ENCODE measurements around the gene MRGPRF.

The MRGPRF gene

DNA sequence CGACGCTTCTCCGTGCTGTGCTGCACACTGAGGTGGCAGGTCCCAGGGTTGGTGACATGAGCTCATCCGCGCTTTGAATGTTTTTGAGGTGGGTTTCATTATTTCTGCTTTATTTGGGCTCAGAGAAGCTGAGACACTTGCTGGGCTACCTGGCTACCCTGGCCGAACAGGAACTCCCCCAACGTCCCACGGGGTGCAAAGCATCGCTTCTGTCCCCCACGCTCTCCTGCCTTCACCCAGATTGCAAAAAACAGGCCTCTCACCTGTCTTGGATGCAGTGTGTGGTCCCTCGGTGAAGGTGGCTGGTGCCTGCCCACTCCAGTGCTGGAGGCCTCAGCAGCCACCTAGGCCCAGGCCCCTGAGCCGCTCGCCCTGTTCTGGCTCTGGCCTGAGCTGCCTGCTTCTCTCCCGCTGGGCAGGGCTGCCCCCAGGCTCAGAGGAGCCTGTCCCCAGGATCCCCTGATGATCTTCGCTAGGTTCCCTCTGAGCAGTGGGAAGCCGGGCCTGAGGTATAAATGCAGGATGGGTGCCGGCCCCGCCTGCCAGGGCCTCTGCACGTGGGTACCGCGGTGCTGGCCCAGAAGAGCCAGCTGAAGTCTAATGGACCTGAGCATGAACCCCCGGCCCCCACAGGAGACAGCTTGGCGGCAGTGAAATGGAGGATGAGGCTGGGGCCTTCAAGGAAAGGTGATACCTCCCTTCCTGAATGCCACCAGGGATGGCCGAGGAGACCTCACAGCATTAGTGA is 16.5 kb downstream of the MRGPRF start:
- WGBS, 2 experiments: 93 to 94% methylated on average over 24 of the region's 24 CpGs
- no peak overlapping the region for H3K27ac ChIP-seq (ENCODE audit: insufficient read depth, low read depth, low read length, poor library complexity, severe bottlenecking)
- no peaks in the 10 kb centered on the region for H3K36me3 ChIP-seq (ENCODE audit: control insufficient read depth, insufficient read depth, low read length)
- no peak overlapping the region for H3K4me3 ChIP-seq (ENCODE audit: insufficient read depth, low read depth, low read length)
- H3K27me3 ChIP-seq (ENCODE audit: control insufficient read depth, insufficient read depth, low read length, poor library complexity, severe bottlenecking): no peaks in the 10 kb centered on the region
- no peaks in the 10 kb centered on the region for H3K9me3 ChIP-seq (ENCODE audit: control insufficient read depth, low read length)
- H3K4me1 ChIP-seq (ENCODE audit: control insufficient read depth, insufficient read depth, low read length): no peaks in the 10 kb centered on the region

- Histone ChIP-seq H3K4me1 (ENCODE audit: control insufficient read depth, insufficient read depth, low read length) (no peaks in the 10 kb centered on the region), H3K4me3 (ENCODE audit: insufficient read depth, low read depth, low read length) (no peak overlapping the region), H3K27me3 (ENCODE audit: control insufficient read depth, insufficient read depth, low read length, poor library complexity, severe bottlenecking) (no peaks in the 10 kb centered on the region), H3K36me3 (ENCODE audit: control insufficient read depth, insufficient read depth, low read length) (no peaks in the 10 kb centered on the region), H3K27ac (ENCODE audit: insufficient read depth, low read depth, low read length, poor library complexity, severe bottlenecking) (no peak overlapping the region), H3K9me3 (ENCODE audit: control insufficient read depth, low read length) (no peaks in the 10 kb centered on the region)
- WGBS, 2 experiments: 89 to 95% methylated on average over 5 to 6 of the region's 6 CpGs
Observed at GRCh38 chr11:68994894-68995285, 18.2 kb downstream of the MRGPRF start.

- H3K27ac ChIP-seq (ENCODE audit: insufficient read depth, low read depth, low read length, poor library complexity, severe bottlenecking): no peak overlapping the region
- H3K4me1 ChIP-seq (ENCODE audit: control insufficient read depth, insufficient read depth, low read length): no peaks in the 10 kb centered on the region
- H3K9me3 ChIP-seq (ENCODE audit: control insufficient read depth, low read length): no peaks in the 10 kb centered on the region
- H3K27me3 ChIP-seq (ENCODE audit: control insufficient read depth, insufficient read depth, low read length, poor library complexity, severe bottlenecking): no peaks in the 10 kb centered on the region
- WGBS, 2 experiments: 93 to 94% methylated on average over 28 of the region's 28 CpGs
- H3K4me3 ChIP-seq (ENCODE audit: insufficient read depth, low read depth, low read length): no peak overlapping the region
- no peaks in the 10 kb centered on the region for H3K36me3 ChIP-seq (ENCODE audit: control insufficient read depth, insufficient read depth, low read length)
Observed at GRCh38 chr11:68994161-68994893, 18.7 kb downstream of the MRGPRF start.

DNA sequence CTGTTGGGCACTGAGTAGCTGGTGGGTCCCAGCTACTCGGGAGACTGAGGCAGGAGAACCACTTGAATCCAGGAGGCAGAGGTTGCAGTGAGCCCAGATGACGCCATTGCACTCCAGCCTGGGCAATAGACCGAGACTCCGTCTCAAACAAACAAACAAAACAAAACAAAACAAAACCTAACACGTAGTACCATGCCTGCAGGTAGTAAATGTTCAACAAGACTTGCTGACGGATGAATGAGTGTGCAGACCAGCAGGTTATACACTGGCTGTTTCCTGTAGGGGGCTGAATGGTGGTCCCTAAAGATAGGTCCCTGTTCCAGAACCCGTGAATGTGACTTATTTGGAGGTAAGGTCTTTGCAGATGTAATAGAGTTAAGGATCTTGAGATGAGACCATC is 19.5 kb downstream of the MRGPRF start:
- no peak overlapping the region for H3K27ac ChIP-seq (ENCODE audit: insufficient read depth, low read depth, low read length, poor library complexity, severe bottlenecking)
- H3K36me3 ChIP-seq (ENCODE audit: control insufficient read depth, insufficient read depth, low read length): no peaks in the 10 kb centered on the region
- no peaks in the 10 kb centered on the region for H3K27me3 ChIP-seq (ENCODE audit: control insufficient read depth, insufficient read depth, low read length, poor library complexity, severe bottlenecking)
- no peaks in the 10 kb centered on the region for H3K9me3 ChIP-seq (ENCODE audit: control insufficient read depth, low read length)
- WGBS, 2 experiments: 91 to 93% methylated on average over 7 of the region's 7 CpGs
- H3K4me1 ChIP-seq (ENCODE audit: control insufficient read depth, insufficient read depth, low read length): no peaks in the 10 kb centered on the region
- H3K4me3 ChIP-seq (ENCODE audit: insufficient read depth, low read depth, low read length): no peak overlapping the region

DNA sequence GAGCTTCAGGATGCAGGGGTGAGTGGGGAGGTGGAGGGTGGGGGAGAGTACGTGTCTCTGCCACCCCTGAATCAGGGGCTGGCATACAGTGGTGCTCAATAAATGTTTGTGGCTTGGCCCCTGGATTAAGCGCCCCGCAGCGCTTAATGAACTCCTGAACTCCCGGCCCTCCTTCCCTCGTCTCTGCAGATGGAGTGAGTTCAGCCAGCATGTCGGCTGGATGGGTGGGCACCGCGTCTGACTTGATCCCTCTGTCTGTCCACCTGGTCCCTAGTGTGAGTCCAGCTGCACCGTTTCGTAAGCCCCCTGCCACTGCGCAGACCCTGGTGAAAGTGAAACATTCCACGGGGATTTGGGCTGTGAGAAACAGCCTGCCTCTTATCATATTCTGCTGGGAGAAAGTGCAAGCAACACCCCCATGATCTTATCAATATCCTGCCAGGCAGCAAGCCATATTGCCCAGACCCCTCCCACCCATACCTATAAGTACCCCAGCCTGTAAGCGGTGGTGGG is 20.2 kb downstream of the MRGPRF start:
- H3K36me3 ChIP-seq (ENCODE audit: control insufficient read depth, insufficient read depth, low read length): no peaks in the 10 kb centered on the region
- no peaks in the 10 kb centered on the region for H3K4me1 ChIP-seq (ENCODE audit: control insufficient read depth, insufficient read depth, low read length)
- no peak overlapping the region for H3K4me3 ChIP-seq (ENCODE audit: insufficient read depth, low read depth, low read length)
- no peaks in the 10 kb centered on the region for H3K27me3 ChIP-seq (ENCODE audit: control insufficient read depth, insufficient read depth, low read length, poor library complexity, severe bottlenecking)
- H3K27ac ChIP-seq (ENCODE audit: insufficient read depth, low read depth, low read length, poor library complexity, severe bottlenecking): no peak overlapping the region
- no peaks in the 10 kb centered on the region for H3K9me3 ChIP-seq (ENCODE audit: control insufficient read depth, low read length)
- 88 to 91% methylated on average over 14 of the region's 14 CpGs for whole genome bisulfite sequencing, 2 experiments

- WGBS, 2 experiments: 89 to 92% methylated on average over 16 of the region's 16 CpGs
- H3K27ac ChIP-seq (ENCODE audit: insufficient read depth, low read depth, low read length, poor library complexity, severe bottlenecking): no peak overlapping the region
- no peaks in the 10 kb centered on the region for H3K4me1 ChIP-seq (ENCODE audit: control insufficient read depth, insufficient read depth, low read length)
- no peaks in the 10 kb centered on the region for H3K27me3 ChIP-seq (ENCODE audit: control insufficient read depth, insufficient read depth, low read length, poor library complexity, severe bottlenecking)
- H3K36me3 ChIP-seq (ENCODE audit: control insufficient read depth, insufficient read depth, low read length): no peaks in the 10 kb centered on the region
- no peak overlapping the region for H3K4me3 ChIP-seq (ENCODE audit: insufficient read depth, low read depth, low read length)
- no peaks in the 10 kb centered on the region for H3K9me3 ChIP-seq (ENCODE audit: control insufficient read depth, low read length)
Observed at GRCh38 chr11:68990995-68991780, 21.9 kb downstream of the MRGPRF start.

DNA sequence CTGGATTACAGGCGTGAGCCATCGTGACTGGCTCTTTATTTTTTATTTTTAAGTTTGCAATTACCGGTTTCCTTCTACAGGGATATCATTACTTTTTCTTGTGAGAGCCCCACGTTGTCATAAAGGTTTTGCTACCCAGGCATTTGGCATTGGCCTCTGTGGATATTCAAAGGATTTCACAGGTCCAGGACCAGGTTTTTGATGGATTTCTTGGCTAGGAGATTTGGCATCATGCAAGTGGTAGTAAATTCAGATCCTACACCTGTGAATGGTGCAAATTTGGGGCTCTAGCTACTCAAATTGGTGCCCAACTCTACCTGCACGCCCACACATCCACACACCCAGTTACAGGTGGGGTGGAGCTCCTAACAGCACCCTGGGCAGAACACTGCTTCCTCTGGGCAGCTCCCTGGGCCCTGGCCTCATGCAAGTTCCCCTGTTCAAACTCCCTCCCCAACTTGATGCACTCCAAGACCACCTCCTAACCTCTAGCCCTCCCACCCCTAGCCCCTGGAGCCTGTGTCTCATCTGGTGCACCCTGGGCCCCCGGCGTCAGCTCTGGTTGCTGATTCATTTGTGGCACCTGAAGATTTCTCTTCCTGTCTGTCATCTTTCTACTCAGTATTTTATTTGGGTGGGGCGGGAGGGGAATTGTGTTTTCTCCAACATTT is 23.0 kb downstream of the MRGPRF start:
- 91% methylated on average over 8 of the region's 8 CpGs for WGBS, 2 experiments
- Histone ChIP-seq H3K27me3 (ENCODE audit: control insufficient read depth, insufficient read depth, low read length, poor library complexity, severe bottlenecking) (no peaks in the 10 kb centered on the region), H3K9me3 (ENCODE audit: control insufficient read depth, low read length) (no peaks in the 10 kb centered on the region), H3K4me1 (ENCODE audit: control insufficient read depth, insufficient read depth, low read length) (no peaks in the 10 kb centered on the region), H3K36me3 (ENCODE audit: control insufficient read depth, insufficient read depth, low read length) (no peaks in the 10 kb centered on the region), H3K27ac (ENCODE audit: insufficient read depth, low read depth, low read length, poor library complexity, severe bottlenecking) (no peak overlapping the region), H3K4me3 (ENCODE audit: insufficient read depth, low read depth, low read length) (no peak overlapping the region)

- H3K27me3 ChIP-seq (ENCODE audit: control insufficient read depth, insufficient read depth, low read length, poor library complexity, severe bottlenecking): no peaks in the 10 kb centered on the region
- H3K4me3 ChIP-seq (ENCODE audit: insufficient read depth, low read depth, low read length): no peak overlapping the region
- H3K36me3 ChIP-seq (ENCODE audit: control insufficient read depth, insufficient read depth, low read length): no peaks in the 10 kb centered on the region
- H3K9me3 ChIP-seq (ENCODE audit: control insufficient read depth, low read length): no peaks in the 10 kb centered on the region
- no peak overlapping the region for H3K27ac ChIP-seq (ENCODE audit: insufficient read depth, low read depth, low read length, poor library complexity, severe bottlenecking)
- H3K4me1 ChIP-seq (ENCODE audit: control insufficient read depth, insufficient read depth, low read length): no peaks in the 10 kb centered on the region
Observed at GRCh38 chr11:68988491-68988890, 24.6 kb downstream of the MRGPRF start.

DNA sequence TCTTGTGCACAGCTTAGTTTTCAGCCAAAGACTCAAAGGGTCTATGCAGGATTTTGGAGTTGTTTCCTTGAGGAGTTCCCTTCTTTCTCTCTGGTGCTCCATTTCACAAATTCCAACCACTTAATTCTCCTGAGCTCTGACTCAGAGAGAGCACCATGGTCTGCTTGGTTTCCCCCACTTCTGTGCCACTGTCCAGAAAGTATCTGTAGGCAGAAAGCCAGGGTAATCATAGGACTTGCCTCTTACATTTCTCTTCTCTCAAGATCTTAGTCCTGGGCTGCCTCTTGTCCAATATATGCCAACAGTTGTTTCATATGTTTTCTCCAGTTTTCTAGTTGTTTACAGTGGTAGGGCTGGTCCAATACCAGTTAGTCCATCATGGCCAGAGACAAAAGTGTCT is 25.8 kb downstream of the MRGPRF start:
- H3K27me3 ChIP-seq (ENCODE audit: control insufficient read depth, insufficient read depth, low read length, poor library complexity, severe bottlenecking): no peaks in the 10 kb centered on the region
- H3K9me3 ChIP-seq (ENCODE audit: control insufficient read depth, low read length): no peaks in the 10 kb centered on the region
- H3K4me1 ChIP-seq (ENCODE audit: control insufficient read depth, insufficient read depth, low read length): no peaks in the 10 kb centered on the region
- no peak overlapping the region for H3K27ac ChIP-seq (ENCODE audit: insufficient read depth, low read depth, low read length, poor library complexity, severe bottlenecking)
- H3K4me3 ChIP-seq (ENCODE audit: insufficient read depth, low read depth, low read length): no peak overlapping the region
- H3K36me3 ChIP-seq (ENCODE audit: control insufficient read depth, insufficient read depth, low read length): no peaks in the 10 kb centered on the region

- no peaks in the 10 kb centered on the region for H3K27me3 ChIP-seq (ENCODE audit: control insufficient read depth, insufficient read depth, low read length, poor library complexity, severe bottlenecking)
- 89 to 90% methylated on average over 6 of the region's 6 CpGs for WGBS, 2 experiments
- H3K27ac ChIP-seq (ENCODE audit: insufficient read depth, low read depth, low read length, poor library complexity, severe bottlenecking): no peak overlapping the region
- no peaks in the 10 kb centered on the region for H3K9me3 ChIP-seq (ENCODE audit: control insufficient read depth, low read length)
- H3K36me3 ChIP-seq (ENCODE audit: control insufficient read depth, insufficient read depth, low read length): no peaks in the 10 kb centered on the region
- H3K4me3 ChIP-seq (ENCODE audit: insufficient read depth, low read depth, low read length): no peak overlapping the region
- H3K4me1 ChIP-seq (ENCODE audit: control insufficient read depth, insufficient read depth, low read length): no peaks in the 10 kb centered on the region
Observed at GRCh38 chr11:68983801-68984200, 29.2 kb downstream of the MRGPRF start.
